Adrenal gland (tissue), 12 donors: Measurements from ENCODE around the gene PCSK1N. TPM values are rescaled to one million over a fixed set of nuclear protein-coding genes. Genes with fewer than 3 reads are reported as not detected.
A peak's percentile ranks its signal among the peaks of the same experiment; 100 is the strongest.

Experiments
- DNase-seq, 7 donors: peaks; one replicate each; pipeline ENCODE4 v3.0.0-alpha.2; 2019 to 2020
- H3K27ac ChIP-seq, 5 donors: fragments of 200-600 bp; sonication (generic) in 4 of 5; 1 replicate in 3 of 5; 2 replicates in 2 of 5; pipeline versions ENCODE4 v1.5.1 to v1.8.0; 2016 to 2020; ENCODE audit warnings: mild to moderate bottlenecking in 1 of 5
- H3K27me3 ChIP-seq: fragments of 200-600 bp; 2 replicates; pipeline ENCODE4 v1.8.0; 2021
- H3K36me3 ChIP-seq, 2 donors: fragments of 200-600 bp; replicated peaks in 1 of 2; 1 replicate in 1 of 2; 2 replicates in 1 of 2; pipeline versions ENCODE4 v1.5.1 to v1.8.0; 2018 to 2022
- H3K4me1 ChIP-seq, 2 donors: fragments of 200-600 bp; replicated peaks in 1 of 2; 1 replicate in 1 of 2; 2 replicates in 1 of 2; pipeline versions ENCODE4 v1.5.1 to v1.8.0; 2018 to 2021
- H3K4me3 ChIP-seq, 4 donors: fragments of 200-600 bp; sonication (generic) in 3 of 4; one replicate each; pipeline ENCODE4 v1.5.1; 2016 to 2018
- H3K9me3 ChIP-seq, 3 donors: fragments of 200-600 bp; sonication (generic) in 1 of 3; replicated peaks in 1 of 3; 1 replicate in 2 of 3; 2 replicates in 1 of 3; pipeline versions ENCODE4 v1.5.1 to v1.8.0; 2016 to 2021
- CTCF ChIP-seq, 6 experiments: fragments of 450-650 bp in 4 of 6; fragments of 200-600 bp in 2 of 6; sonication (generic) in 1 of 6; IDR thresholded peaks; 1 replicate in 5 of 6; 2 replicates in 1 of 6; pipeline versions ENCODE4 v1.5.1 to v1.8.0; 2016 to 2021; ENCODE audit warnings: antibody characterized with exemption in 6 of 6, mild to moderate bottlenecking in 2 of 6, moderate library complexity in 1 of 6
- POLR2A ChIP-seq, 2 donors: fragments of 450-650 bp; IDR thresholded peaks; one replicate each; pipeline ENCODE4 v1.6.1; 2017; ENCODE audit warnings: antibody characterized with exemption in 2 of 2, mild to moderate bottlenecking in 2 of 2, moderate library complexity in 1 of 2
- WGBS, 4 donors: extraction: QIAGEN DNeasy Blood & Tissue Kit in 2 of 4; methylation state at CpG; one replicate each; pipeline versions ENCODE4 v1.1.5 to v1.1.7; 2013 to 2017; 5-methylcytosine and 5-hydroxymethylcytosine counted together
- intact Hi-C, 2 donors: fragments of 100-400 bp; cut with DNase I; formaldehyde crosslinking; loops; one replicate each; pipeline versions ENCODE4 v1.14.1 to v1.15.0; 2022 to 2023
- polyA plus RNA-seq, 3 donors: library from polyadenylated mRNA; stranded (reverse); fragments of 200-250 nt in 2 of 3; fragments of 350-450 nt in 1 of 3; fragmentation: Illumina TruSeq in 1 of 3; extraction: RNeasy Lipid Tissue Mini Kit (QIAGEN cat#74804) in 1 of 3; gene quantifications; one replicate each; pipeline ENCODE4 v1.2.3, GENCODE V29; 2013 to 2014
- total RNA-seq, 9 donors: library from RNA; depleted of rRNA in 4 of 9; stranded (reverse); fragments of >200 nt in 4 of 9; fragments of 120-200 nt in 1 of 9; fragmentation: NEBNext Ultra II Directional in 1 of 9; extraction: Animal tissue kit (Norgen Biotek cat#: 25700) in 1 of 9; gene quantifications; one replicate each; pipeline versions ENCODE4 v1.1.0 to v1.2.4, GENCODE V29; 2013 to 2023
- donor health status: healthy with polysubstance abuse.
- donor health status: Bipolar disorder and iron deficiency.
- donor health status: DM: yes; HTN: yes; CAD: no.
- donor health status: DM: no; HTN: no; CAD: no.
- donor health status: DM: no; HTN: no; CAD: no.
- donor health status: DM: yes; HTN: yes; CAD: no.

PCSK1N gene
- total and polyA plus RNA-seq, 12 donors: 0.24 to 297 (median 7.2) TPM

- intact Hi-C loops: no loop called here
- Histone ChIP-seq H3K9me3 (no peaks in the 10 kb centered on the region), H3K27ac (no peak overlapping the region), H3K4me3 (no peak overlapping the region), H3K36me3 (no peaks in the 10 kb centered on the region), H3K27me3 (peaks cover 49% of the 10 kb centered on the region), H3K4me1 (no peaks in the 10 kb centered on the region)
- TF ChIP-seq CTCF (IDR thresholded peaks at IDR 0.05) (no peak), POLR2A (IDR thresholded peaks at IDR 0.05) (no peak)
- 2 to 50% (median 18%) methylated on average over 17 to 51 of the region's 57 CpGs for WGBS, 4 donors
- DNase-seq: peak in 1 of 7 donors; percentile 61
Measured at GRCh38 chrX:48831909-48832291, 3.5 kb downstream of the PCSK1N start.

GRCh38 chrX:48831136-48831908 lies 4.1 kb downstream of the PCSK1N start:
- H3K27me3 ChIP-seq: peaks cover 53% of the 10 kb centered on the region
- DNase-seq: no peak
- no peaks in the 10 kb centered on the region for H3K9me3 ChIP-seq
- H3K36me3 ChIP-seq: no peaks in the 10 kb centered on the region
- no peak for TF ChIP-seq CTCF (IDR thresholded peaks at IDR 0.05)
- H3K27ac ChIP-seq: no peak overlapping the region
- H3K4me1 ChIP-seq: no peaks in the 10 kb centered on the region
- 35 to 60% (median 50%) methylated on average over 1 to 58 of the region's 58 CpGs for WGBS, 4 donors
- H3K4me3 ChIP-seq: no peak overlapping the region
- intact Hi-C loops: no loop called here

GRCh38 chrX:48829016-48829735 lies 6.2 kb downstream of the PCSK1N start:
- DNase-seq: no peak
- 78 to 87% (median 83%) methylated on average over 2 to 24 of the region's 24 CpGs for WGBS, 4 donors
- intact Hi-C loops: no loop called here
- TF ChIP-seq POLR2A (IDR thresholded peaks at IDR 0.05): no peak
- TF ChIP-seq CTCF (IDR thresholded peaks at IDR 0.05): no peak
- Histone ChIP-seq H3K4me1 (no peaks in the 10 kb centered on the region), H3K27me3 (peaks cover 46% of the 10 kb centered on the region), H3K27ac (no peak overlapping the region), H3K4me3 (no peak overlapping the region), H3K36me3 (no peaks in the 10 kb centered on the region), H3K9me3 (no peaks in the 10 kb centered on the region)

- Histone ChIP-seq H3K4me1 (no peaks in the 10 kb centered on the region), H3K9me3 (no peaks in the 10 kb centered on the region), H3K36me3 (no peaks in the 10 kb centered on the region), H3K27ac (no peak overlapping the region), H3K4me3 (no peak overlapping the region), H3K27me3 (peaks cover 38% of the 10 kb centered on the region)
- intact Hi-C loops: no loop called here
- WGBS, 4 donors: 64 to 92% (median 72%) methylated on average over 3 to 4 of the region's 4 CpGs
- no peak for TF ChIP-seq CTCF (IDR thresholded peaks at IDR 0.05)
- no peak for TF ChIP-seq POLR2A (IDR thresholded peaks at IDR 0.05)
- DNase-seq: no peak
Measured at GRCh38 chrX:48827654-48827968, 7.8 kb downstream of the PCSK1N start.
